SK-N-SH (cell line): ENCODE data around the gene DOCK6.

ENCODE experiments used
- JUND ChIP-seq: IDR thresholded peaks from 2 replicates; pipeline ENCODE4 v1.4.0; 2012
- MXI1 ChIP-seq: IDR thresholded peaks from 2 replicates; pipeline ENCODE4 v1.6.1; 2012; ENCODE audit warnings: mild to moderate bottlenecking, low read depth, low read length, improper control_type of control experiment
- POLR2AphosphoS5 ChIP-seq: IDR thresholded peaks from 2 replicates; pipeline ENCODE4 v1.6.1; 2012; ENCODE audit warnings: low read depth, low read length
- SMC3 ChIP-seq: IDR thresholded peaks from 2 replicates; pipeline ENCODE4 v1.6.1; 2012; ENCODE audit warnings: low read depth, low read length, improper control_type of control experiment
- TF ChIP-seq, protein P1 (sequence below): fragments of 200-600 bp; sonication (generic); IDR thresholded peaks from 2 replicates; pipeline ENCODE4 v1.6.1; 2017; ENCODE audit warnings: antibody characterized with exemption, mild to moderate bottlenecking, moderate library complexity

DNA sequence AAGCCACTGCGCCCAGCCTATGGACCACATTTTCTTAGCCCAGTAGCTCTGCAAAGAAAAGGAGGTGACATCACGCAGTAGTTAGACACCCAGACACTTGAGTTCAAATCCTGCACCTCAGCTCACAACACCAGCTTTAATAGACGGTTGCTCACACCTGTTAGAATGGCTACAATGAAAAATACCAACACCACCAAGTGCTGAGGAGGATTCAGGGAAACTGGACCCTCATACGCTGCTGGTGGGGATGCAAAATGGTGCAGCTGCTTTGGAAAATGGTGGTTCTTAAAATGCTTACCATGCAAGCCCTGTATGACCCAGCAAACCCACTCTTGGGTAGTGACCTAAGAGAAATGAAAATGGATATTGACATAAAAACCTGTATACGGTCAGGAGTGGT lies 11.7 kb upstream of the DOCK6 start:
- no peak for TF ChIP-seq POLR2AphosphoS5
- TF ChIP-seq, protein P1, sequence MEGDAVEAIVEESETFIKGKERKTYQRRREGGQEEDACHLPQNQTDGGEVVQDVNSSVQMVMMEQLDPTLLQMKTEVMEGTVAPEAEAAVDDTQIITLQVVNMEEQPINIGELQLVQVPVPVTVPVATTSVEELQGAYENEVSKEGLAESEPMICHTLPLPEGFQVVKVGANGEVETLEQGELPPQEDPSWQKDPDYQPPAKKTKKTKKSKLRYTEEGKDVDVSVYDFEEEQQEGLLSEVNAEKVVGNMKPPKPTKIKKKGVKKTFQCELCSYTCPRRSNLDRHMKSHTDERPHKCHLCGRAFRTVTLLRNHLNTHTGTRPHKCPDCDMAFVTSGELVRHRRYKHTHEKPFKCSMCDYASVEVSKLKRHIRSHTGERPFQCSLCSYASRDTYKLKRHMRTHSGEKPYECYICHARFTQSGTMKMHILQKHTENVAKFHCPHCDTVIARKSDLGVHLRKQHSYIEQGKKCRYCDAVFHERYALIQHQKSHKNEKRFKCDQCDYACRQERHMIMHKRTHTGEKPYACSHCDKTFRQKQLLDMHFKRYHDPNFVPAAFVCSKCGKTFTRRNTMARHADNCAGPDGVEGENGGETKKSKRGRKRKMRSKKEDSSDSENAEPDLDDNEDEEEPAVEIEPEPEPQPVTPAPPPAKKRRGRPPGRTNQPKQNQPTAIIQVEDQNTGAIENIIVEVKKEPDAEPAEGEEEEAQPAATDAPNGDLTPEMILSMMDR, result no peak
- TF ChIP-seq JUND, result no peak
- no peak for TF ChIP-seq SMC3
- TF ChIP-seq MXI1, result no peak
